ENCODE results near the gene IRX5.
A peak's percentile ranks its signal among the peaks of the same experiment; 100 is the strongest.

IRX5 gene

GRCh38 chr16:54930005-54930868 lies at the start of gene IRX5:
IRX5 (plus strand) TSS chr16:54930865; CDS start chr16:54931199, 334 bp downstream.
- no peak for DNase-seq (ENCODE audit: low read depth in 2 of 2)

GRCh38 chr16:54882556-54882955 lies 48.1 kb upstream of the IRX5 start:
- no peak for DNase-seq (ENCODE audit: low read depth in 2 of 2)

- no peak for DNase-seq (ENCODE audit: low read depth in 2 of 2)
Observed at GRCh38 chr16:54883358-54883757, 47.3 kb upstream of the IRX5 start.

- no peak for DNase-seq (ENCODE audit: low read depth in 2 of 2)
Observed at GRCh38 chr16:54886078-54886477, 44.6 kb upstream of the IRX5 start.

GRCh38 chr16:54890381-54890780 lies 40.3 kb upstream of the IRX5 start:
- no peak for DNase-seq (ENCODE audit: low read depth in 2 of 2)

- no peak for DNase-seq (ENCODE audit: low read depth in 2 of 2)
Observed at GRCh38 chr16:54891346-54891745, 39.3 kb upstream of the IRX5 start.

- no peak for DNase-seq (ENCODE audit: low read depth in 2 of 2)
Observed at GRCh38 chr16:54892981-54893380, 37.7 kb upstream of the IRX5 start.

GRCh38 chr16:54897930-54898329 lies 32.7 kb upstream of the IRX5 start:
- no peak for DNase-seq (ENCODE audit: low read depth in 2 of 2)

GRCh38 chr16:54901606-54902005 lies 29.1 kb upstream of the IRX5 start:
- DNase-seq (ENCODE audit: low read depth in 2 of 2) = no peak

- DNase-seq (ENCODE audit: low read depth in 2 of 2) = no peak
Observed at GRCh38 chr16:54903047-54903446, 27.6 kb upstream of the IRX5 start.

GRCh38 chr16:54911079-54911478 lies 19.6 kb upstream of the IRX5 start:
- no peak for DNase-seq (ENCODE audit: low read depth in 2 of 2)

- no peak for DNase-seq (ENCODE audit: low read depth in 2 of 2)
Observed at GRCh38 chr16:54912720-54913119, 17.9 kb upstream of the IRX5 start.

GRCh38 chr16:54921206-54921824 lies 9.3 kb upstream of the IRX5 start:
- DNase-seq (ENCODE audit: low read depth in 2 of 2) = no peak

- no peak for DNase-seq (ENCODE audit: low read depth in 2 of 2)
Observed at GRCh38 chr16:54923055-54923473, 7.6 kb upstream of the IRX5 start.

GRCh38 chr16:54923988-54924387 lies 6.7 kb upstream of the IRX5 start:
- no peak for DNase-seq (ENCODE audit: low read depth in 2 of 2)

GRCh38 chr16:54926166-54926838 lies 4.4 kb upstream of the IRX5 start:
- no peak for DNase-seq (ENCODE audit: low read depth in 2 of 2)

GRCh38 chr16:54927125-54928015 lies 3.3 kb upstream of the IRX5 start:
- no peak for DNase-seq (ENCODE audit: low read depth in 2 of 2)

GRCh38 chr16:54928016-54928356 lies 2.7 kb upstream of the IRX5 start:
- DNase-seq (ENCODE audit: low read depth in 2 of 2) = no peak

GRCh38 chr16:54928411-54929089 lies 2.1 kb upstream of the IRX5 start:
- DNase-seq (ENCODE audit: low read depth in 2 of 2) = no peak

GRCh38 chr16:54929090-54930004 lies 1.3 kb upstream of the IRX5 start:
- peak; percentile 79 to 91 for DNase-seq (ENCODE audit: low read depth in 2 of 2)
